Measurements from ENCODE around the gene HBZ. TPM values are rescaled to one million over a fixed set of nuclear protein-coding genes. Genes with fewer than 3 reads are reported as not detected.

HBZ gene
- total RNA-seq, 6 experiments from 2014 or later: not detected

DNA sequence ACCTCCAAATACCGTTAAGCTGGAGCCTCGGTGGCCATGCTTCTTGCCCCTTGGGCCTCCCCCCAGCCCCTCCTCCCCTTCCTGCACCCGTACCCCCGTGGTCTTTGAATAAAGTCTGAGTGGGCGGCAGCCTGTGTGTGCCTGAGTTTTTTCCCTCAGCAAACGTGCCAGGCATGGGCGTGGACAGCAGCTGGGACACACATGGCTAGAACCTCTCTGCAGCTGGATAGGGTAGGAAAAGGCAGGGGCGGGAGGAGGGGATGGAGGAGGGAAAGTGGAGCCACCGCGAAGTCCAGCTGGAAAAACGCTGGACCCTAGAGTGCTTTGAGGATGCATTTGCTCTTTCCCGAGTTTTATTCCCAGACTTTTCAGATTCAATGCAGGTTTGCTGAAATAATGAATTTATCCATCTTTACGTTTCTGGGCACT, 25.0 kb downstream of the HBZ start:
- Mint-ChIP-seq H3K36me3 (ENCODE audit: low read depth) (no peaks in the 10 kb centered on the region), H3K4me3 (no peak overlapping the region), H3K27ac (no peak overlapping the region), H3K9me3 (no peaks in the 10 kb centered on the region), H3K27me3 (ENCODE audit: insufficient read depth) (peaks cover 26% of the 10 kb centered on the region), H3K4me1 (ENCODE audit: low read depth) (peaks cover 5% of the 10 kb centered on the region; the same call in 1 of the 2 replicates)
- DNase-seq: no peak
- TF ChIP-seq CTCF (IDR thresholded peaks at IDR 0.05): no peak

- no peaks in the 10 kb centered on the region for H3K9me3 Mint-ChIP-seq
- H3K4me3 Mint-ChIP-seq: no peak overlapping the region
- TF ChIP-seq CTCF (IDR thresholded peaks at IDR 0.05): peak; percentile 6; the same call in 1 of the 2 replicates
- peaks cover 26% of the 10 kb centered on the region for H3K27me3 Mint-ChIP-seq (ENCODE audit: insufficient read depth)
- no peaks in the 10 kb centered on the region for H3K36me3 Mint-ChIP-seq (ENCODE audit: low read depth)
- H3K4me1 Mint-ChIP-seq (ENCODE audit: low read depth): peaks cover 5% of the 10 kb centered on the region; the same call in 1 of the 2 replicates
- DNase-seq: no peak
- no peak overlapping the region for H3K27ac Mint-ChIP-seq
Measured at GRCh38 chr16:177981-178667, 25.7 kb downstream of the HBZ start.

GRCh38 chr16:178668-179015, 26.2 kb downstream of the HBZ start:
- Mint-ChIP-seq H3K27me3 (ENCODE audit: insufficient read depth) (peaks cover 26% of the 10 kb centered on the region), H3K9me3 (no peaks in the 10 kb centered on the region), H3K27ac (no peak overlapping the region), H3K4me1 (ENCODE audit: low read depth) (peaks cover 5% of the 10 kb centered on the region; the same call in 1 of the 2 replicates), H3K36me3 (ENCODE audit: low read depth) (no peaks in the 10 kb centered on the region), H3K4me3 (no peak overlapping the region)
- no peak for TF ChIP-seq CTCF (IDR thresholded peaks at IDR 0.05)
- DNase-seq: no peak

DNA sequence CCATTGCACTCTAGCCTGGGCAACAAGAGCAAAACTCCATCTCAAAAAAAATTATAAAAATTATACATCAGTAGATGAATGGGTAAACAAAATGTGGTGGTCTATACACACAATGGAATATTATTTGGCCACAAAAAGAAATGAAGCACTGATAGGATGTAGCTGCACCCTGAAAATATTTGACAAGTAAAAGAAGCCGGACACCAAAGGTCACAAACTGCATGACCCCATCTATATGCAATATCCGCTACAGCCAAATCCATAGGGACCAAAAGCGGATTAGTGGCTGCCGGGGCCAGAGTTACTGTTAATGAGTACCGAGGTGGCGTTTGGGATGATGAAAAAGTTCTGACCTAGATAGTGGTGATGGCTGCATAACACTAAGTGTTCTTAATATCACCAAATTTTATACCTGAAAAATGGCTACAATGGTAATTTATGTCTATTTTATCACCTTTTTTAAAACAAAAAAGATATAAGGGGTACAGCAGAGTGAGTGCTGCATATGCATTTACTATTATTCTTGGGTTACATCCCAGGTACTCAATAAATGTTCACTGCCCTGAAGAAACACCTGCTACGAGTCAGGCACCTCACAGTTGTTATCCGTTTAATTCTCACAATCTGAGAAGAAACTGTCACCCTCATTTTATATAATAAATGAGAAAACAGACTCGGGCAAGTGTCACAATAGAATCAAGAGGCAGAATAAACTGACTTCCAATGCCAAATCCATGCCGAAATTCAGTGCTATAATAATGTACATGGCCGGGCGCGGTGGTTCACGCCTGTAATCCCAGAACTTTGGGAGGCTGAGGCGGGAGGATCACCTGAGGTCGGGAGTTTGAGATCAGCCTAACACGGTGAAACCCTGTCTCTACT, 27.0 kb downstream of the HBZ start:
- Mint-ChIP-seq H3K27me3 (ENCODE audit: insufficient read depth) (peaks cover 24% of the 10 kb centered on the region), H3K27ac (no peak overlapping the region), H3K4me1 (ENCODE audit: low read depth) (peaks cover 5% of the 10 kb centered on the region; the same call in 1 of the 2 replicates), H3K36me3 (ENCODE audit: low read depth) (no peaks in the 10 kb centered on the region), H3K9me3 (no peaks in the 10 kb centered on the region), H3K4me3 (no peak overlapping the region)
- no peak for DNase-seq
- TF ChIP-seq CTCF (IDR thresholded peaks at IDR 0.05): no peak

GRCh38 chr16:180101-180675, 27.7 kb downstream of the HBZ start, which contains the start of gene HBQ1:
HBQ1 (plus strand) TSS chr16:180459; CDS start chr16:180487, 28 bp downstream.
- peak; percentile 77 for TF ChIP-seq CTCF (IDR thresholded peaks at IDR 0.05)
- no peaks in the 10 kb centered on the region for H3K36me3 Mint-ChIP-seq (ENCODE audit: low read depth)
- H3K27me3 Mint-ChIP-seq (ENCODE audit: insufficient read depth): peaks cover 18% of the 10 kb centered on the region
- peaks cover 5% of the 10 kb centered on the region; the same call in 1 of the 2 replicates for H3K4me1 Mint-ChIP-seq (ENCODE audit: low read depth)
- H3K4me3 Mint-ChIP-seq: peak within 1 kb of the TSS; percentile 63
- no peaks in the 10 kb centered on the region for H3K9me3 Mint-ChIP-seq
- no peak within 1 kb of the TSS for H3K27ac Mint-ChIP-seq
- DNase-seq: no peak

All from HFFc6 (cell line).